Ovary (tissue), 3 donors: Measurements from ENCODE around the gene RAB7A.

Source experiments
- EP300 ChIP-seq: sonication (generic); formaldehyde crosslinking; IDR thresholded peaks from one replicate; pipeline ENCODE4 v1.6.1; 2017; ENCODE audit warnings: antibody characterized with exemption
- POLR2A ChIP-seq: fragments of 450-650 bp; IDR thresholded peaks from one replicate; pipeline ENCODE4 v1.6.1; 2017; ENCODE audit warnings: antibody characterized with exemption, mild to moderate bottlenecking, moderate library complexity
- TF ChIP-seq, protein P1 (sequence below), 3 donors: fragments of 450-650 bp in 2 of 3; fragments of 200-600 bp in 1 of 3; IDR thresholded peaks; one replicate each; pipeline versions ENCODE4 v1.5.1 to v1.8.0; 2016 to 2022; ENCODE audit warnings: antibody characterized with exemption in 3 of 3, mild to moderate bottlenecking in 1 of 3
- donor health status: DM: no; HTN: no; CAD: no.

DNA sequence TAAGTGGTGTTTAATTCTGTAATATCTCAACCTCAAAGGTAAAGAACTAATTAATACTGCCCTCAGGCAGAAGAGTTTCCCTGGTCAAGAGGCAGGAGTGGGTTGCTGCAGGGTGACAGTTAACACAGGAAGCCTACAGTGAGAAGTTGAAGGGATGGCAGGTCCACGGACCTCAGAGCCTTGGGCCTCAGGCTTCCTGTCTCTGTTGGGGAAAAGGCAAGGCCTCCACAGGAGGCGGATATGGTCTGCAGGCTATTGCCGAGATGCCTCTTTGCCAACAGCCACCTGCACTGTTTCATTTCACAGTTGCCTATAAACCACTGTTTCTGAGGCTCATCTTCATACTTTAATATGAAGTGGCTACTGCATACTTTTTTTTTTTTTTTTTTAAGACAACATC, 42.0 kb upstream of the RAB7A start:
- TF ChIP-seq, protein P1, sequence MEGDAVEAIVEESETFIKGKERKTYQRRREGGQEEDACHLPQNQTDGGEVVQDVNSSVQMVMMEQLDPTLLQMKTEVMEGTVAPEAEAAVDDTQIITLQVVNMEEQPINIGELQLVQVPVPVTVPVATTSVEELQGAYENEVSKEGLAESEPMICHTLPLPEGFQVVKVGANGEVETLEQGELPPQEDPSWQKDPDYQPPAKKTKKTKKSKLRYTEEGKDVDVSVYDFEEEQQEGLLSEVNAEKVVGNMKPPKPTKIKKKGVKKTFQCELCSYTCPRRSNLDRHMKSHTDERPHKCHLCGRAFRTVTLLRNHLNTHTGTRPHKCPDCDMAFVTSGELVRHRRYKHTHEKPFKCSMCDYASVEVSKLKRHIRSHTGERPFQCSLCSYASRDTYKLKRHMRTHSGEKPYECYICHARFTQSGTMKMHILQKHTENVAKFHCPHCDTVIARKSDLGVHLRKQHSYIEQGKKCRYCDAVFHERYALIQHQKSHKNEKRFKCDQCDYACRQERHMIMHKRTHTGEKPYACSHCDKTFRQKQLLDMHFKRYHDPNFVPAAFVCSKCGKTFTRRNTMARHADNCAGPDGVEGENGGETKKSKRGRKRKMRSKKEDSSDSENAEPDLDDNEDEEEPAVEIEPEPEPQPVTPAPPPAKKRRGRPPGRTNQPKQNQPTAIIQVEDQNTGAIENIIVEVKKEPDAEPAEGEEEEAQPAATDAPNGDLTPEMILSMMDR (IDR thresholded peaks at IDR 0.05): no peak
- no peak for TF ChIP-seq EP300
- TF ChIP-seq POLR2A: no peak
